Esophagus muscularis mucosa (tissue), 4 donors: ENCODE measurements around the gene RAP2A.

Experiments used
- EP300 ChIP-seq: sonication (generic); formaldehyde crosslinking; IDR thresholded peaks from one replicate; pipeline ENCODE4 v1.6.1; 2017; ENCODE audit warnings: antibody characterized with exemption
- POLR2A ChIP-seq: fragments of 450-650 bp; IDR thresholded peaks from one replicate; pipeline ENCODE4 v1.6.1; 2017; ENCODE audit warnings: antibody characterized with exemption, moderate library complexity, mild to moderate bottlenecking, low read depth
- POLR2AphosphoS5 ChIP-seq, 2 donors: sonication (generic); formaldehyde crosslinking; IDR thresholded peaks; one replicate each; pipeline ENCODE4 v1.6.1; 2017; ENCODE audit warnings: antibody characterized with exemption in 2 of 2
- TF ChIP-seq, protein P1 (sequence below), 3 experiments: fragments of 200-600 bp in 2 of 3; fragments of 450-650 bp in 1 of 3; sonication (generic) in 2 of 3; IDR thresholded peaks; one replicate each; pipeline ENCODE4 v1.5.1; 2017 to 2019; ENCODE audit warnings: antibody characterized with exemption in 3 of 3, mild to moderate bottlenecking in 2 of 3, moderate library complexity in 1 of 3

DNA sequence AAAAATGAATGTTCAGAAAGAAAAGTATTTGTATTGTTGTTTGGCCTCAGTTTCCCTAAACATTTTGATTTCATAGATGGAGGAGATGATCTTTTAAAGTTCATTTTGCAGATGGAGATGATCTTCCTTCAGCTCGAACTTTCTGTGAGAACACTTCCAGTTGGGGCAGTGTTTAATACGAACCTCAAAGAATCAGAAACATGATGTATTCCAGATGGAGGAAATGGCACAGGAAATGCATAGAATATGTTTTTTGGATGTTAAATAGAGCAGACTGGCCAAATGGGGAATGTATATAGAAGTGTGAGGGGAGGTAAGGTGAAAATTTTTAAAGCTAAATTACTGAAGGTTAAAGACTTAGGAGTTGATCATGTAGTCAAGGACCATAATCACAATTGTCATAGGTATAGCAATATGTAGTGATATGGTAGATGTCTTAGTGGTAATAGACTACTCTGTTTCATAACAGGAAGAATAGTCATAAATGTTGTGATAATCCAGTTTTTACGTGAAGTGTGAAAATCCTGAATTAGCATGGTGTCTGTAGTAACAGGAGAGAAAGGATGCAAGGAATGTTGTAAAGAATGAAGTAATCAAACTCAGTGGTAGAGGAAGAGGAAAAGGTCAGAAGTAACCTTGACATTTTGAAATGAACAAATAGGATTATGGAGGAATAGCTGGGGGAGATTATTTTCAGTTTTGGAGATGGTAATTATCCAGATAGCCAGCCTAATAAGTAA lies 5.1 kb downstream of the RAP2A start:
- TF ChIP-seq, protein P1, sequence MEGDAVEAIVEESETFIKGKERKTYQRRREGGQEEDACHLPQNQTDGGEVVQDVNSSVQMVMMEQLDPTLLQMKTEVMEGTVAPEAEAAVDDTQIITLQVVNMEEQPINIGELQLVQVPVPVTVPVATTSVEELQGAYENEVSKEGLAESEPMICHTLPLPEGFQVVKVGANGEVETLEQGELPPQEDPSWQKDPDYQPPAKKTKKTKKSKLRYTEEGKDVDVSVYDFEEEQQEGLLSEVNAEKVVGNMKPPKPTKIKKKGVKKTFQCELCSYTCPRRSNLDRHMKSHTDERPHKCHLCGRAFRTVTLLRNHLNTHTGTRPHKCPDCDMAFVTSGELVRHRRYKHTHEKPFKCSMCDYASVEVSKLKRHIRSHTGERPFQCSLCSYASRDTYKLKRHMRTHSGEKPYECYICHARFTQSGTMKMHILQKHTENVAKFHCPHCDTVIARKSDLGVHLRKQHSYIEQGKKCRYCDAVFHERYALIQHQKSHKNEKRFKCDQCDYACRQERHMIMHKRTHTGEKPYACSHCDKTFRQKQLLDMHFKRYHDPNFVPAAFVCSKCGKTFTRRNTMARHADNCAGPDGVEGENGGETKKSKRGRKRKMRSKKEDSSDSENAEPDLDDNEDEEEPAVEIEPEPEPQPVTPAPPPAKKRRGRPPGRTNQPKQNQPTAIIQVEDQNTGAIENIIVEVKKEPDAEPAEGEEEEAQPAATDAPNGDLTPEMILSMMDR (IDR thresholded peaks at IDR 0.05) = no peak
- TF ChIP-seq POLR2A (no peak), POLR2AphosphoS5 (IDR thresholded peaks at IDR 0.05) (no peak), EP300 (no peak)
